Measurements from ENCODE around the gene TREH.

The TREH gene

DNA sequence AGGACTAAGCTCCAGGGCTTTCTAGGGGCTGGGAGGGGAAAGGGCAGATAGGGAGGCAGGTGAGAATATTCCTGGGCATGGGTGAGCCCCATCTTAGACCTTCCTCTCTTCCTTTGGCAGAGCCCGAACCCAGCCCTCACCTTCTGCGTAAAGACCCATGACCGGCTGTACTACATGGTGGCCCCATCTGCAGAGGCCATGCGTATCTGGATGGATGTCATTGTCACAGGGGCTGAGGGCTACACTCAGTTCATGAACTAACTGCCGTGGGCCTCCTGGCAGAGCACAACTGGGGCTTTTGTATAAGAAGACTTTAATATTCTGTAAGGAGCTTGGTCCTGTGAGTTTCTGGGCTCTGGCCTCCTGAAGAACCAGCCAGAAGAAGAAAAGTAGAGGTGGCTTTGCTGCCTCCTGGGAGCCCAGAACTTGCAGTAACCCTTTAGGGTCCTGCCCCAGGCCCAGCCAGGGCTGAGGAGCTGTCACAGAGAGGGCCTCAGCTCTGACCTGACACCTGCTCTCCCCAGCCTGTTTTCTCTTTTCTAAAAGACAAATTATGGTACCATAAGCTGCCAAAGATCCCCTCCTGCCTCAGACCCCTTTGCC, 22.8 kb downstream of the TREH start:
- no peak overlapping the region for H3K4me3 ChIP-seq (ENCODE audit: low read depth, low read length)
- TF ChIP-seq, protein P1, sequence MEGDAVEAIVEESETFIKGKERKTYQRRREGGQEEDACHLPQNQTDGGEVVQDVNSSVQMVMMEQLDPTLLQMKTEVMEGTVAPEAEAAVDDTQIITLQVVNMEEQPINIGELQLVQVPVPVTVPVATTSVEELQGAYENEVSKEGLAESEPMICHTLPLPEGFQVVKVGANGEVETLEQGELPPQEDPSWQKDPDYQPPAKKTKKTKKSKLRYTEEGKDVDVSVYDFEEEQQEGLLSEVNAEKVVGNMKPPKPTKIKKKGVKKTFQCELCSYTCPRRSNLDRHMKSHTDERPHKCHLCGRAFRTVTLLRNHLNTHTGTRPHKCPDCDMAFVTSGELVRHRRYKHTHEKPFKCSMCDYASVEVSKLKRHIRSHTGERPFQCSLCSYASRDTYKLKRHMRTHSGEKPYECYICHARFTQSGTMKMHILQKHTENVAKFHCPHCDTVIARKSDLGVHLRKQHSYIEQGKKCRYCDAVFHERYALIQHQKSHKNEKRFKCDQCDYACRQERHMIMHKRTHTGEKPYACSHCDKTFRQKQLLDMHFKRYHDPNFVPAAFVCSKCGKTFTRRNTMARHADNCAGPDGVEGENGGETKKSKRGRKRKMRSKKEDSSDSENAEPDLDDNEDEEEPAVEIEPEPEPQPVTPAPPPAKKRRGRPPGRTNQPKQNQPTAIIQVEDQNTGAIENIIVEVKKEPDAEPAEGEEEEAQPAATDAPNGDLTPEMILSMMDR (IDR thresholded peaks at IDR 0.05; ENCODE audit: borderline replicate concordance, insufficient read depth, low read depth, low read length) = no peak

DNA sequence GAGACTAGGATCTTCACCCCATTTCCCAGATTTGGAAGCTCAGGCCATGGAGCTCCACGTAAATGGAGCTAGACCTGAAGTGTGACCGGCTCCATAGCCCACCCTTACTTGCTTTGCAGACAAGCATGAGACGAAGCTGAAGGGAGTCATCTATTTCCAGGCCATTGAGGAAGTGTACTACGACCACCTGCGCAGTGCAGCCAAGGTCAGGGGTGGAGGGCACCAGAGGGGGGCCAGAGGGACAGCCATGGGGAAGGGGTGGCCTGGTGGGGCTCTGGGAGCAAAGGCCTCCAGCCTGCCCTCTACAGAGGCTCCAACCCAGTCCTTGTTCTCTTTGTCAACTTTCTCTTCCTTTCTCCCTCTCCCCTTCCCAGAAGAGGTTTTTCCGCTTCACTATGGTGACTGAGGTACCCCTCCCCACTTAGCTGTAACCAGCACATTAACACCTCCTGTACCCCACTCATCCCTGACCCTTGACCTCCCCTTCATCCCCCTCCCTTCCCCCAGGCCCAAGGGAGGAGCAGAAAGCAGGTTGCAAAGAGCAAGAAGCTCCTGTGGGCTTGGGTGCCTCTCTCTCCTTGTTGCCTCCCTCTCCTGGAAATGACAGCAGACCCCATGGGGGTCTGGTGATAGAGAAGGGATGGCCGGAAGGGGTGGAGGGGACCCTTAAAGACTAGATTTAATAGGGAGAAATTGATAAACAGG, 23.8 kb downstream of the TREH start:
- no peak overlapping the region for H3K4me3 ChIP-seq (ENCODE audit: low read depth, low read length)
- TF ChIP-seq, protein P1 (IDR thresholded peaks at IDR 0.05; ENCODE audit: borderline replicate concordance, insufficient read depth, low read depth, low read length) = no peak

DNA sequence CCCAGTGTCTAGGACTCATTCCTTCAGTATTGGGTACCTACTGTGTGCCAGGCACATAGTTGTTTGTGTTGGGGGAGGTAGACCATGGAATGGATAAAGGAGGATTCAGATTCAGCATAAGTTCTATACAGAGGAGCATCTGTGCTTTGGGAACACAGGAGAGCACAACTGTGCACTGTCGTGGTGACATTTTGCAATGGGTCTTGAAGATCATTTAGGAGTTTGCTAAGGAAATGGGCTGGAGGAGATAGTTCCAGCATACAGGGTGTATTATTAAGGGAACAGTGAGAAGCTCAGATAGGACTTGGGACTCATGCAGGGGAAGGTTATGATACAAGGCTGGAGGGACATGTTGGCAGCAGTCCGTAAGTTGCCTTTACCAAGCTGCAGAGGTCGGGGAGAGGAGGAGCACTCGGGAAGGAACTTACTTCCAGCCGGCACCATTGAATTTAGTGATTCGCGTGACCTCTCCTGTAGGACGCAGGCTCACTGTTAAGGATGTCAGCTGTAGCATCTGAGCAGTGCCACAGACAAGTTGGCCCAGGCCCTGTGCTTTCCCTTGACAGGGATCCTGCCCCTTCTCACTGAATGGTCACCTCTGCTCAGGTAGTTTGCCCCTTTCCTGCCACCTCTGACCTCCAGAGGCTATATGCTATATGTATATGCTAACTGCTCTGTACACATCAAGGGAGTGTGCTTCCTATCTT, 25.6 kb downstream of the TREH start:
- H3K4me3 ChIP-seq (ENCODE audit: low read depth, low read length) = no peak overlapping the region
- TF ChIP-seq, protein P1 (IDR thresholded peaks at IDR 0.05; ENCODE audit: borderline replicate concordance, insufficient read depth, low read depth, low read length) = no peak

DNA sequence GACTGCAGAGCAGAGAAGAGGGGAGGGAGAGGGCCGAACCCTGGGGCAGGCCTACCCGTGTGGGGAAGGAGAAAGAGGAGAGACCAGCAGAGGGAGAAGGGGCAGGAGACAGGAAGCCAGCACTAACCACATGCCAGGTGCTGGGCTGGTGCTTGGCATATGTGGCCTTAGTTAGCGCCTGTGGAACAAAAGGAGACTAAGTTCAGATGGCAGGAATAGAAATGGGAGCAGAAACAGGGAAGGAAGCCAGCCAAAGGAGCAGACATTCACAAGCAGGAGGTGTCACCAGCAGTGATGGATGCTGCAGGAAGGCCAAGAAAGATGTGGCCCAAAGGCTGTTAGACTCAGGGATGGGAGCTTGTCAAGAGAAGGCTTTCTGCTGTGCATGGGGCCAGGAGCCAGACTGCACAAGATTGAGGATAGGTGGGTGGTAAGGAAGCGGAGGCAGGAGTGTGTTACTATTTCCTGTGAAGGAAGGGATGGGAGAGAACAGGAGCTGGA, 26.7 kb downstream of the TREH start:
- no peak overlapping the region for H3K4me3 ChIP-seq (ENCODE audit: low read depth, low read length)
- TF ChIP-seq, protein P1 (IDR thresholded peaks at IDR 0.05; ENCODE audit: borderline replicate concordance, insufficient read depth, low read depth, low read length) = no peak

DNA sequence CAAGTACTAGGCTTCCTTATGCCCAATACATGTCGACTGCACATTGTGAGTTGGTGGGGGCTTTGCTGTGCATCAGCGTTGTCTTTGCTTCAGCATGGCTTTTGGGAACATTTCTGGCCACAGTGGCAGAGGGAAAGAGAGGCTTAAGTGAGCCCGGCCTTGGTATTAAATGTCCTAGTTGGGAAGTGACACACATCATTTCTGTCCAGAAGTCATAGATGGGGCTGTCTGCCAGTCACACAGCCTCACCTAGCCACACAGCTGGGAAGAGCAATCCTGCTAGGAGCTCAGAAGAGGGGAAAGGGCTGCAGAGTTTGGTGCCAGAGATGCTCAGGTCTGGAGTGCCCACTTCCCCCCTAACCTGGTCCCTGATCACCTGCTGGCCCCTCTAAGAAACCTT, 27.6 kb downstream of the TREH start:
- no peak overlapping the region for H3K4me3 ChIP-seq (ENCODE audit: low read depth, low read length)
- TF ChIP-seq, protein P1 (IDR thresholded peaks at IDR 0.05; ENCODE audit: borderline replicate concordance, insufficient read depth, low read depth, low read length) = no peak

DNA sequence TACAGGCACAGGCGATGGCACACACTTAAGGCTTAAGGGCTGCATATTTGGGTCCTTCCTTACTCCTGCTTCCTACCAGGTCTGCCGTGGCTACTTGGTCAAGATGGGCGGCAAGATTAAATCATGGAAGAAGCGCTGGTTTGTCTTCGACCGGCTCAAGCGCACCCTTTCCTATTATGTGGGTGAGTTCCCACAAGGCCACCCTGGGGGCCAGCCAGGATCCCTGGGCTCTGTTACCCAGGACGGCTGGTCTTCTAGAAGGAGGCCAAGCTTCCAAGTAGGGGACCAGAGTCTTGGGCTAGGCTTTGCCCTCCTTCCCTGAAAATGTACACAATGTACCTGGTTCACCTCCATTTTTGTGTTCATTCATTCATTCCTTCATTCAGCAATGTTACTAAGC, 29.1 kb downstream of the TREH start:
- TF ChIP-seq, protein P1 (IDR thresholded peaks at IDR 0.05; ENCODE audit: borderline replicate concordance, insufficient read depth, low read depth, low read length) = no peak
- H3K4me3 ChIP-seq (ENCODE audit: low read depth, low read length) = no peak overlapping the region
